ENCODE data around the gene CTBP2. TPM values are rescaled to one million over a fixed set of nuclear protein-coding genes. Genes with fewer than 3 reads are reported as not detected.

Gene CTBP2
- total RNA-seq, 2 experiments from 2014 or later = 0.27 to 0.29 TPM

DNA sequence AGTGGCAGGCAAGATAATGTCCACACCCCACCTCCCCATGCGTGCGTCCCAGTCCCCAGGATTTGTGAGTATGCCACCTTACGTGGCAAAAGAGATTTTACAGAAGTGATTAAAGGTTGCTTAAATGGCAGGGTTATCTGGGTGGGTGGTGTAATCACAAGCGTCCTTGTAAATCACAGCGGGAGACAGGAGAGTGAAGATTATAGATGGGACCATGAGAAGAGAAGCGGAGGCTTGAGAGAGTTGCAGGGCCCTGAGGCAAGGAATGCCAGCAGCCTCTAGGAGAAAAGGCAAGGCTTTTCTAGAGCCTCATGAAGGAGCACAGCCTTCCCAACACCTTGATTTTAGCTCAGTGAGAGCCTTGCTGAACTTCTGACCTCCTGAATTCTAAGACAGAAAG is 208.2 kb downstream of the CTBP2 start:
- H3K27me3 Mint-ChIP-seq = no peaks in the 10 kb centered on the region
- no peaks in the 10 kb centered on the region for H3K9me3 Mint-ChIP-seq
- H3K4me3 Mint-ChIP-seq = no peak overlapping the region
- H3K36me3 Mint-ChIP-seq = peaks cover 8% of the 10 kb centered on the region
- no peak for DNase-seq
- no peak overlapping the region for H3K27ac Mint-ChIP-seq
- POLR2A ChIA-PET = no interaction called here
- intact Hi-C loops (cut with micrococcal nuclease) = no loop called here
- CTCF ChIA-PET = interaction anchor here (1.0 to 1.2 kb wide), 2 partner anchors 9 to 35 kb away, joined by 3 read pairs; no protein-coding TSS in a partner anchor
- peaks cover 32% of the 10 kb centered on the region for H3K4me1 Mint-ChIP-seq (ENCODE audit: low read depth)

DNA sequence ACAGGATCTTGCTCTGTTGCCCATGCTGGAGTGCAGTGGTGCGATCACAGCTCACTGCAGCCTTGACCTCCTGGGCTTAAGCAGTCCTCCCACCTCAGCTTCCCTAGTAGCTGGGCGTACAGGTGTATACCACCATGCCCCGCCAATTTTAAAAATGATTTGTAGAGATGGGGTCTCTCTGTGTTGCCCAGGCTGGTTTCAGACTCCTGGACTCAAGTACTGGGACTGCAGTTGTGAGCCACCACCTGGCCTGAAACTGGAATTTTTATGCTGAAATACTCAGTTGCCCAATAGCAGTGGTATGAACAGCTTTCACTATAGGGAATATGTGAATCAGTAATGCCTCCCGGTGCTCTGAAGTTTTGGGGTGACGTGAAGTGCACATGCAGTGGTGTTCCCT is 210.8 kb downstream of the CTBP2 start:
- peaks cover 9% of the 10 kb centered on the region for H3K36me3 Mint-ChIP-seq
- CTCF ChIA-PET = no interaction called here

DNA sequence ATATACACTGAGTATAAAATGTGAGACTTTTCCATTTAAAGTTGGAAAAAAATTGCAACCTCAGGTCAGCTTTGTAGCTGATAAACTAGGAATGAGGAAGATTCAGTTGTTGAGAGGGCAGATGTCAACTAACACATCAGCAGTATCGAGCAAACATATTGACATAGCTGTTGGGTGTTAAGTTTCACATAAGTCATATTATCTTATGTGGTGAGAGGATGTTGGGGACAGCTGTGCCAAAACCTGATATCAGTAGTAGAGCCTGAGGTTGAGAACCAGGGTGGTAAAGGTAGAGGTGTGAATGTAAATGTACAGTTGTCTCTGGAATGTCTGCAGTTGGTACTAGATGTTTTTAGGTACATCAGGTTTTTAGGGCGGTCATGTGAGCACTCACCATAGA is 213.4 kb downstream of the CTBP2 start:
- ChIA-PET POLR2A (no interaction called here), CTCF (no interaction called here)
- peaks cover 8% of the 10 kb centered on the region for H3K36me3 Mint-ChIP-seq
- no peak overlapping the region for H3K27ac Mint-ChIP-seq
- no peaks in the 10 kb centered on the region for H3K9me3 Mint-ChIP-seq
- intact Hi-C loops (cut with micrococcal nuclease) = no loop called here
- H3K4me1 Mint-ChIP-seq (ENCODE audit: low read depth) = peaks cover 54% of the 10 kb centered on the region
- H3K4me3 Mint-ChIP-seq = no peak overlapping the region
- no peaks in the 10 kb centered on the region for H3K27me3 Mint-ChIP-seq
- DNase-seq = no peak

More for the DNA sequence above, 210.8 kb downstream of the CTBP2 start:
- POLR2A ChIA-PET = no interaction called here
- Mint-ChIP-seq H3K27me3 (no peaks in the 10 kb centered on the region), H3K4me1 (ENCODE audit: low read depth) (peaks cover 38% of the 10 kb centered on the region), H3K4me3 (no peak overlapping the region), H3K9me3 (no peaks in the 10 kb centered on the region), H3K27ac (no peak overlapping the region)
- intact Hi-C loops (cut with micrococcal nuclease) = no loop called here
- DNase-seq = no peak

DNA sequence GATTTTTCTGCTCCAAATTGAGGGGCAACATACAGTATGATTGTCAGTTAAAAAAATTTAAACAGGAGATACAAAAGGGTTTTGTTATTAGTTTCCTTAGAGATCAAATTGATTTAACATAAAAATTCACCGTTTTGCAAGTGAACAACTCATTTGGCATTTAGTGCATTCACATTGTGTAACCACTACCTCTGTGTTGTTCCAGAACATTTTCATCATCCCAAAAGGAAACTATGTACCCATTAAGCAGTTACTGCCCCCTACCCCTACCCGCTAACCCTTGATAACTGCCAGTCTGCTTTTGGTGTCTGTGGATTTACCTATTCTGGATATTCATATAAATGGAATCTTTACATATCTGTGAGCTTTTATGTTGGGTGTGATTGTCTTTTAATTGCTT is 215.4 kb downstream of the CTBP2 start:
- intact Hi-C loops (cut with micrococcal nuclease) = loop anchor here (5.0 kb wide), 1 partner anchor 32 kb away; no protein-coding TSS in a partner anchor
- peaks cover 58% of the 10 kb centered on the region for H3K4me1 Mint-ChIP-seq (ENCODE audit: low read depth)
- POLR2A ChIA-PET = no interaction called here

DNA sequence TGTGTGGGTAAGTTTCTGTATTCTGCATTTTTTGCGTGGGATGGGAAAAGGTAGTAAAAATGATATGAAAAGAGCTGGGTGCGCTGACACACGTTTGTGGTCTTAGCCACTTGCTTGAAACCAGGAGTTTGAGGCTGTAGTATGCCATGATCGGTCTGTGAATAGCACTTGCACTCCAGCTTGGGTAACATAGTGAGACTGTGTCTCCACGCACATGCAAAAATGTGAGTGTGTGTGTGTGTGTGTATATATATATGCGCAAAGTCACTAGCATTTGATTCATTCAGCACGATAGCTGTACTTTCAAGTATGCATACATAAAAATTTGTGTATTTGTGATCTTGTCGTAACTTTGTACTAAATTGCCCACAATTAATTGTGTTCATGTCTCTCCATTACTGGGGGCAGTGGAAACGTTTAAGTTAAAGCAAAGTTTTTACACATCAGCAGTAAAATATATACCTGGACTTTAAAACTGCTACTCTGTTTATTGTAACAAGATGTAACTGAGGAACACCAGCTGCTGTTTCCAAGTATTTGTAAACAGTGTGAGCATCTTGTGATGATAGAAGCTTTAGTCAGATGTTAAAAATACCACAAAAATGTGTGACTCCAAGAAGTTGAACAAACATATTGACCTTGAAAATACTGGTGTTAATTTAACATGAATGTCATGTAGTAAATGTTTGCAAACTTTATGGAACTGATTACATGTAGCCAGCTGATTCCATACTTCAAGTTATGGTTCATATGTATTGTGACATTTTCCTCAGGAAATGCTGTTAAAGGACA is 216.9 kb downstream of the CTBP2 start:
- DNase-seq = no peak
- Mint-ChIP-seq H3K4me1 (ENCODE audit: low read depth) (peaks cover 56% of the 10 kb centered on the region), H3K9me3 (no peaks in the 10 kb centered on the region), H3K36me3 (peaks cover 7% of the 10 kb centered on the region), H3K4me3 (no peak overlapping the region), H3K27me3 (no peaks in the 10 kb centered on the region), H3K27ac (no peak overlapping the region)
- POLR2A ChIA-PET = no interaction called here
- CTCF ChIA-PET = interaction anchor here (0.8 to 1.1 kb wide), 2 partner anchors 9 to 81 kb away, joined by 3 read pairs; no protein-coding TSS in a partner anchor
- intact Hi-C loops (cut with micrococcal nuclease) = loop anchor here (5.0 kb wide), 1 partner anchor 34 kb away; no protein-coding TSS in a partner anchor

More for the DNA sequence above, 215.4 kb downstream of the CTBP2 start:
- Mint-ChIP-seq H3K4me3 (no peak overlapping the region), H3K27ac (no peak overlapping the region), H3K36me3 (peaks cover 8% of the 10 kb centered on the region), H3K27me3 (no peaks in the 10 kb centered on the region), H3K9me3 (no peaks in the 10 kb centered on the region)
- no peak for DNase-seq
- CTCF ChIA-PET = no interaction called here

DNA sequence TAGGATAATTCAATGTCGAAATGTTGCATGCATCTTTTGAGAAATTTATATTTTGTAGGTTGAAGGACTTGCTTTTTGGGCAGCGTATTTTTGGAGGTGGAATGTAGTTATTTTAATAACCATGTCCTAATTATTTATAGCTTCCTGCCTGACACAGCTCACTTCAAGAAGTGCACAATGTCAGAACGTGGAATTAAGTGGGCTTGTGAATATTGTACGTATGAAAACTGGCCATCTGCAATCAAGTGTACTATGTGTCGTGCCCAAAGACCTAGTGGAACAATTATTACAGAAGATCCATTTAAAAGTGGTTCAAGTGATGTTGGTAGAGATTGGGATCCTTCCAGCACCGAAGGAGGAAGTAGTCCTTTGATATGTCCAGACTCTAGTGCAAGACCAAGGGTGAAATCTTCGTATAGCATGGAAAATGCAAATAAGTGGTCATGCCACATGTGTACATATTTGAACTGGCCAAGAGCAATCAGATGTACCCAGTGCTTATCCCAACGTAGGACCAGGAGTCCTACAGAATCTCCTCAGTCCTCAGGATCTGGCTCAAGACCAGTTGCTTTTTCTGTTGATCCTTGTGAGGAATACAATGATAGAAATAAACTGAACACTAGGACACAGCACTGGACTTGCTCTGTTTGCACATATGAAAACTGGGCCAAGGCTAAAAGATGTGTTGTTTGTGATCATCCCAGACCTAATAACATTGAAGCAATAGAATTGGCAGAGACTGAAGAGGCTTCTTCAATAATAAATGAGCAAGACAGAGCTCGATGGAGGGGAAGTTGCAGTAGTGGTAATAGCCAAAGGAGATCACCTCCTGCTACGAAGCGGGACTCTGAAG is 217.8 kb downstream of the CTBP2 start:
- Mint-ChIP-seq H3K4me1 (ENCODE audit: low read depth) (peaks cover 53% of the 10 kb centered on the region), H3K27me3 (no peaks in the 10 kb centered on the region), H3K27ac (no peak overlapping the region), H3K4me3 (no peak overlapping the region), H3K9me3 (no peaks in the 10 kb centered on the region), H3K36me3 (peaks cover 6% of the 10 kb centered on the region)
- DNase-seq = no peak
- ChIA-PET CTCF (interaction anchor here (0.8 kb wide), 2 partner anchors 10 to 50 kb away, joined by 3 read pairs; no protein-coding TSS in a partner anchor), POLR2A (no interaction called here)
- intact Hi-C loops (cut with micrococcal nuclease) = loop anchor here (5.0 kb wide), 1 partner anchor 35 kb away; no protein-coding TSS in a partner anchor

DNA sequence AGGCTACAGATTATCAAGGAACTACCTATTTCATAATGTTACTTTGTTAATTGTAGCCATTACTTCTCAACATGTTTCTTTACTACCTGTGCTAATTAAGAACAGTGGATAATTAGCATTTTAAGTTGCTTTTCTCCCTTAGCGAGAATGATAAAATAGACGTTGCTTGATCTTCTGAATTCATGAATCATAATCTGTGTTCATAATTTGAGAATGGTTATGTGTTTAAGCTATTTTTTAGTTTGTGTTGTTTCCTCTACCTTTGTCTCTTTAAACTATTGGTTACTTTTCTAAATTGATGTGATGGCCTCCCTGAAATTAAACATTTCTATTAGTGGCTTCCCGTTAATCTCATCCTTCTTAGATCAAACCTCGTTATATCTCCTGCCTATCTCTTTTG is 218.5 kb downstream of the CTBP2 start, which contains the start of gene ZRANB1:
Gene ZRANB1, plus strand, starts transcription at position 301 of the 400 bp plus-strand sequence. CDS start 371 bp downstream, outside the sequence.
- H3K27me3 Mint-ChIP-seq = no peaks in the 10 kb centered on the region

DNA sequence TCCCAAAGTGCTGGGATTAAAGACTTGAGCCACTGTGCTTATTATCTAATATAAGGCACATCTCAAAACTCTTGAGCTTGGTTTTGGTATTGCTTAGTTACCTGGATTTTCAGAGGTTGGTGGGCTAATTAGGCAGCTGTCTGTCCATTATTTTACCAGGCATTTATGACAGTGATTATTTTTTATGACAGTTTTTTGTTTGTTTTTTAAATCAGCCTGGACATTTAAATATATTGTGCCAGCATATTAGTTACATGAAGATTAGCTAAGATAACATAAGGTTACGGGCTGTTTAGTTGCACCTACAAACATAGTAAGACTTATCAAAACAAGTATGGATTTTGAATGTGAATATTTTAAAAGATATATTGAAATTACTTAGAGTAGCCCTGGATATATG is 221.1 kb downstream of the CTBP2 start:
- H3K36me3 Mint-ChIP-seq = peaks cover 5% of the 10 kb centered on the region
- ChIA-PET POLR2A (interaction anchor here (0.5 kb wide), 1 partner anchor 324 kb away, joined by 3 read pairs; no protein-coding TSS in a partner anchor), CTCF (interaction anchor here (0.7 to 1.4 kb wide), 2 partner anchors 53 to 57 kb away, joined by 3 to 5 read pairs; no protein-coding TSS in a partner anchor)
- no peaks in the 10 kb centered on the region for H3K27me3 Mint-ChIP-seq
- H3K9me3 Mint-ChIP-seq = no peaks in the 10 kb centered on the region
- no peak overlapping the region for H3K27ac Mint-ChIP-seq
- DNase-seq = no peak
- H3K4me1 Mint-ChIP-seq (ENCODE audit: low read depth) = peaks cover 59% of the 10 kb centered on the region
- H3K4me3 Mint-ChIP-seq = no peak overlapping the region
- intact Hi-C loops (cut with micrococcal nuclease) = no loop called here

More for the DNA sequence above, 218.5 kb downstream of the CTBP2 start, which contains the start of gene ZRANB1:
- Mint-ChIP-seq H3K4me1 (ENCODE audit: low read depth) (peaks cover 52% of the 10 kb centered on the region), H3K27ac (no peak within 1 kb of the TSS), H3K4me3 (no peak within 1 kb of the TSS), H3K9me3 (no peaks in the 10 kb centered on the region), H3K36me3 (peaks cover 6% of the 10 kb centered on the region)
- CTCF ChIA-PET = no interaction called here
- intact Hi-C loops (cut with micrococcal nuclease) = loop anchor here (5.0 kb wide), 1 partner anchor 35 kb away; no protein-coding TSS in a partner anchor
- POLR2A ChIA-PET = no interaction called here
- DNase-seq = no peak

DNA sequence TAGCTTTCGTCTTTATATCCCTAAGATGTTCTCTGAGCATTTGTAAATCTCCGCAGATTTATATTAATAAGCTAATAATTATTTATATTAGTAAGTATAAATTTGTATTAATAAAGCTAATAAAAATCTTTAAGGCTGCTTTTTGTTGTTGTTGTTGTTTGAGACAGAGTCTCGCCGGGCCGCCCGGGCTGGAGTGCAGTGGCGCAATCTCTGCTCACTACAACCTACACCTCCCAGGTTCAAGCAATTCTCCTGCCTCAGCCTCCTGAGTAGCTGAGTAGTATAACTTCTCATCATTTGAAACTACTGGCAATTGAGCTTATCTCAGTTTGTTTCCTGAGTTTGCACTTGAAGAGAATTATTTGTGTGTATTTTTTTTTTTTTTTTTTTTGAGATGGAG is 223.6 kb downstream of the CTBP2 start:
- Mint-ChIP-seq H3K27me3 (no peaks in the 10 kb centered on the region), H3K27ac (no peak overlapping the region), H3K9me3 (peaks cover 2% of the 10 kb centered on the region), H3K4me1 (ENCODE audit: low read depth) (peaks cover 46% of the 10 kb centered on the region), H3K4me3 (no peak overlapping the region), H3K36me3 (peaks cover 5% of the 10 kb centered on the region)
- no peak for DNase-seq
- intact Hi-C loops (cut with micrococcal nuclease) = no loop called here
- ChIA-PET CTCF (interaction anchor here (1.0 kb wide), 1 partner anchor 11 kb away, joined by 4 read pairs; no protein-coding TSS in a partner anchor), POLR2A (no interaction called here)

DNA sequence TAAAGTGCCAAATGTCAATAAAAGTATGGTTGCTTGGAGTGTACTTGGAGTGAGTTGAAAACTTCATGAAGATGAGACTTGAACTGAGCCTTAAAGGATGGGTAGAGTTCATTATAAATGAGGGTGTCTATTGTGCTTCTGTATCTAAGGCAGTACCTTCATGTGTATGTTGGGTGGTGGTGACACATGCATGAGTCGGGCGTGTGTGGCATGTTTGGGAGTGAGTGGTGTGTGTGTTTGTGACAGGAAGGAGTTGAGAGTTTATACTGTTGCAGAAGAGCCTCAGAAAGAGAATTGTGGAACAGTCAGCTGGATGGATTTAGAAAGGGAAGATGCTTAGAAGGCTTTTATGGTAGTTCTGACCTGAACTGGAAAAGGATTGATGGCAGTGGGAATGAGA is 224.4 kb downstream of the CTBP2 start:
- Mint-ChIP-seq H3K4me1 (ENCODE audit: low read depth) (peaks cover 43% of the 10 kb centered on the region), H3K27ac (no peak overlapping the region), H3K27me3 (no peaks in the 10 kb centered on the region), H3K4me3 (no peak overlapping the region), H3K9me3 (peaks cover 4% of the 10 kb centered on the region), H3K36me3 (peaks cover 7% of the 10 kb centered on the region)
- intact Hi-C loops (cut with micrococcal nuclease) = no loop called here
- DNase-seq = peak; percentile 52
- ChIA-PET POLR2A (no interaction called here), CTCF (interaction anchor here (0.7 kb wide), 1 partner anchor 1752 kb away, joined by 3 read pairs; no protein-coding TSS in a partner anchor)

All from activated CD4-positive, alpha-beta memory T cell treated with anti-CD3 and anti-CD28 coated beads for 36 hours (primary cell).